Epithelial cell of esophagus (primary cell): ENCODE measurements around the gene WFDC12.
"Not testable (repeated sequence)": the region's sequence is repeated elsewhere in the genome, so short reads cannot be mapped to it uniquely, and the experiment has no call there.

Source experiments
- DNase-seq: peaks from one replicate; pipeline ENCODE4 v3.0.0; 2010; ENCODE audit warnings: low read depth
- H3K4me3 ChIP-seq: 2 replicates; pipeline ENCODE4 v1.5.1; 2011; ENCODE audit warnings: mild to moderate bottlenecking, low read length, control low read depth
- CTCF ChIP-seq: IDR thresholded peaks from 2 replicates; pipeline ENCODE4 v1.5.1; 2011; ENCODE audit warnings: low read depth, mild to moderate bottlenecking, low read length, control low read depth, inconsistent platforms; ENCODE audit not compliant: insufficient read depth; ENCODE audit errors: missing control alignments

Gene WFDC12

GRCh38 chr20:45124365-45124764 is at the start of gene WFDC12:
WFDC12 (minus strand) TSS chr20:45124465; CDS start chr20:45124447, 18 bp downstream.
- H3K4me3 ChIP-seq: no peak within 1 kb of the TSS
- DNase-seq: no peak
- TF ChIP-seq CTCF: no peak

- TF ChIP-seq CTCF: no peak
- DNase-seq: peak; percentile 84
- H3K4me3 ChIP-seq: no peak overlapping the region
Observed at GRCh38 chr20:45173522-45173921, 49.3 kb upstream of the WFDC12 start.

- H3K4me3 ChIP-seq: no peak overlapping the region
- no peak for TF ChIP-seq CTCF
- no peak for DNase-seq
Observed at GRCh38 chr20:45164906-45165305, 40.6 kb upstream of the WFDC12 start.

GRCh38 chr20:45163083-45163803 is 39.0 kb upstream of the WFDC12 start:
- H3K4me3 ChIP-seq: no peak overlapping the region
- TF ChIP-seq CTCF: no peak
- peak; percentile 58 for DNase-seq

- no peak overlapping the region for H3K4me3 ChIP-seq
- peak; percentile 85 for DNase-seq
- no peak for TF ChIP-seq CTCF
Observed at GRCh38 chr20:45157962-45158361, 33.7 kb upstream of the WFDC12 start.

GRCh38 chr20:45156713-45157112 is 32.4 kb upstream of the WFDC12 start:
- DNase-seq: no peak
- no peak overlapping the region for H3K4me3 ChIP-seq
- TF ChIP-seq CTCF: no peak

- not testable (repeated sequence) for DNase-seq, H3K4me3 ChIP-seq
Observed at GRCh38 chr20:45154794-45155193, 30.5 kb upstream of the WFDC12 start.
